DND-41 (cell line): ENCODE data around the gene TBCK.
A peak's percentile ranks its signal among the peaks of the same experiment; 100 is the strongest.

Experiments
- ATAC-seq: fragments of 200-7000 bp; cut with Tn5 transposase; 3 replicates; pipeline ENCODE4 v1.9.1; 2021; ENCODE audit warnings: low read depth; ENCODE audit not compliant: insufficient read depth
- DNase-seq: peaks from one replicate; pipeline ENCODE4 v3.0.0-alpha.2; 2020
- H2AFZ ChIP-seq: 2 replicates; pipeline ENCODE4 v1.6.0; 2012; ENCODE audit warnings: low read depth, low read length
- H3K27ac ChIP-seq: 2 replicates; pipeline ENCODE4 v1.5.1; 2012; ENCODE audit warnings: low read length, inconsistent platforms
- H3K27me3 ChIP-seq: fragments of 200-600 bp; sonication (generic); 2 replicates; pipeline ENCODE4 v1.6.0; 2012; ENCODE audit warnings: low read length, mild to moderate bottlenecking, inconsistent platforms; ENCODE audit not compliant: insufficient read depth, poor library complexity
- H3K36me3 ChIP-seq: 2 replicates; pipeline ENCODE4 v1.5.1; 2012; ENCODE audit warnings: low read length, inconsistent platforms; ENCODE audit not compliant: insufficient read depth
- H3K4me1 ChIP-seq: 2 replicates; pipeline ENCODE4 v1.5.1; 2012; ENCODE audit warnings: mild to moderate bottlenecking, low read length; ENCODE audit not compliant: insufficient read depth
- H3K4me2 ChIP-seq: 2 replicates; pipeline ENCODE4 v1.6.0; 2012; ENCODE audit warnings: mild to moderate bottlenecking, moderate library complexity, low read length, inconsistent platforms; ENCODE audit not compliant: insufficient read depth
- H3K4me3 ChIP-seq, 2 experiments: fragments of 200-600 bp in 1 of 2; shearing (Covaris generic) in 1 of 2; 2 replicates each; pipeline ENCODE4 v1.5.1; 2012 to 2016; ENCODE audit warnings: inconsistent platforms in 2 of 2, low read length in 2 of 2, mild to moderate bottlenecking in 2 of 2, low read depth in 1 of 2, moderate library complexity in 1 of 2
- H3K79me2 ChIP-seq: 2 replicates; pipeline ENCODE4 v1.6.0; 2012; ENCODE audit warnings: low read length, inconsistent platforms; ENCODE audit not compliant: insufficient read depth
- H3K9ac ChIP-seq: 2 replicates; pipeline ENCODE4 v1.6.0; 2012; ENCODE audit warnings: low read depth, mild to moderate bottlenecking, inconsistent platforms, low read length, moderate library complexity
- H3K9me3 ChIP-seq: 2 replicates; pipeline ENCODE4 v1.5.1; 2012; ENCODE audit warnings: low read length, moderate library complexity, mild to moderate bottlenecking, inconsistent platforms; ENCODE audit not compliant: insufficient read depth, severe bottlenecking
- H4K20me1 ChIP-seq: 2 replicates; pipeline ENCODE4 v1.6.0; 2012; ENCODE audit warnings: low read length; ENCODE audit not compliant: insufficient read depth
- CTCF ChIP-seq: IDR thresholded peaks from 2 replicates; pipeline ENCODE4 v1.5.1; 2012; ENCODE audit warnings: borderline replicate concordance, low read length, moderate library complexity, mild to moderate bottlenecking; ENCODE audit not compliant: poor library complexity, severe bottlenecking; ENCODE audit errors: extremely low read depth
- EZH2 ChIP-seq: IDR thresholded peaks from 3 replicates; pipeline ENCODE4 v1.6.1; 2012; ENCODE audit warnings: borderline replicate concordance, low read depth, mild to moderate bottlenecking, moderate library complexity, low read length, inconsistent platforms; ENCODE audit not compliant: severe bottlenecking

TBCK gene

GRCh38 chr4:106140601-106141000, 175.4 kb downstream of the TBCK start:
- Histone ChIP-seq H2AFZ (no peak overlapping the region), H3K27me3 (no peaks in the 10 kb centered on the region), H3K27ac (no peak overlapping the region), H3K36me3 (no peaks in the 10 kb centered on the region), H4K20me1 (no peaks in the 10 kb centered on the region), H3K79me2 (no peaks in the 10 kb centered on the region), H3K4me1 (peaks cover 8% of the 10 kb centered on the region), H3K9ac (no peak overlapping the region), H3K4me3 (no peak overlapping the region), H3K9me3 (no peaks in the 10 kb centered on the region), H3K4me2 (no peak overlapping the region)
- DNase-seq (no peak), ATAC-seq (no peak)
- TF ChIP-seq CTCF (no peak), EZH2 (no peak)

- H3K79me2 ChIP-seq: no peaks in the 10 kb centered on the region
- no peak for TF ChIP-seq CTCF
- no peak for TF ChIP-seq EZH2
- no peak overlapping the region for H3K9ac ChIP-seq
- no peak overlapping the region for H2AFZ ChIP-seq
- H3K36me3 ChIP-seq: peaks cover 12% of the 10 kb centered on the region
- H4K20me1 ChIP-seq: no peaks in the 10 kb centered on the region
- H3K27ac ChIP-seq: no peak overlapping the region
- H3K4me3 ChIP-seq: no peak overlapping the region
- ATAC-seq: peak; percentile 52; the same call in 2 of the 3 replicates
- H3K9me3 ChIP-seq: peaks cover 7% of the 10 kb centered on the region
- DNase-seq: no peak
- no peak overlapping the region for H3K4me2 ChIP-seq
- peaks cover 8% of the 10 kb centered on the region for H3K4me1 ChIP-seq
- H3K27me3 ChIP-seq: no peaks in the 10 kb centered on the region
Observed at GRCh38 chr4:106136777-106137331, 179.2 kb downstream of the TBCK start.

- Histone ChIP-seq H3K36me3 (peaks cover 12% of the 10 kb centered on the region), H3K9ac (no peak overlapping the region), H3K4me1 (peaks cover 7% of the 10 kb centered on the region), H3K4me2 (no peak overlapping the region), H3K9me3 (peaks cover 7% of the 10 kb centered on the region), H4K20me1 (no peaks in the 10 kb centered on the region), H3K79me2 (no peaks in the 10 kb centered on the region), H3K27ac (no peak overlapping the region), H3K27me3 (no peaks in the 10 kb centered on the region), H3K4me3 (no peak overlapping the region), H2AFZ (no peak overlapping the region)
- TF ChIP-seq CTCF (no peak), EZH2 (no peak)
- no peak for ATAC-seq
- no peak for DNase-seq
Observed at GRCh38 chr4:106132045-106132444, 184.0 kb downstream of the TBCK start.
